ENCODE measurements around the gene PGRMC1.
"Not testable (repeated sequence)": the region's sequence is repeated elsewhere in the genome, so short reads cannot be mapped to it uniquely, and the experiment has no call there.

Gene PGRMC1

GRCh38 chrX:119210931-119211648, 25.0 kb upstream of the PGRMC1 start:
- not testable (repeated sequence) for H3K9me3 ChIP-seq (ENCODE audit: insufficient read depth, low read depth, low read length); H3K4me1 ChIP-seq (ENCODE audit: insufficient read depth, low read length); H3K27me3 ChIP-seq (ENCODE audit: insufficient read depth, low read length); H3K36me3 ChIP-seq (ENCODE audit: insufficient read depth, low read depth, low read length); H3K4me3 ChIP-seq (ENCODE audit: low read length); H3K9ac ChIP-seq (ENCODE audit: low read depth, low read length); H3K27ac ChIP-seq (ENCODE audit: low read length)

DNA sequence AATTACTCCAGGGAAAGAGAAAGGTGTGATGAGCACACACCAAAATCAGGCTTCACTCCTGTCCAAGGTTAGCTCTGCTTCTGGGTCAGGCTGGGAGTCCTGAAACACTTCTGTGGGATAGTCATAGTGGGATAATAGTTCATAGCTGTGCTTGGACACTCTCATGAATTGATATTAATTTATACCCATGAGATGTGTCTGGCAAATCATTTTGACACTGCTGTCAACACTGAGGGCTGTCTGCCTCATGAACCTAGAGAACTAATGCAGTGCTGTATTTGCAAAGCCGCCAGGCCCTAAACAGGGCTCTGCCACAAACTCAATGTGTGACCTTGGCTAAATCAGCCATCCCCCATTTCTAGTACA, 24.5 kb upstream of the PGRMC1 start:
- H3K9me3 ChIP-seq (ENCODE audit: insufficient read depth, low read depth, low read length): no peaks in the 10 kb centered on the region
- H3K4me3 ChIP-seq (ENCODE audit: low read length): no peak overlapping the region
- H3K9ac ChIP-seq (ENCODE audit: low read depth, low read length): no peak overlapping the region
- no peaks in the 10 kb centered on the region for H3K4me1 ChIP-seq (ENCODE audit: insufficient read depth, low read length)
- H3K27ac ChIP-seq (ENCODE audit: low read length): no peak overlapping the region
- no peaks in the 10 kb centered on the region for H3K36me3 ChIP-seq (ENCODE audit: insufficient read depth, low read depth, low read length)
- no peaks in the 10 kb centered on the region for H3K27me3 ChIP-seq (ENCODE audit: insufficient read depth, low read length)

GRCh38 chrX:119218198-119218597, 17.9 kb upstream of the PGRMC1 start:
- H3K4me1 ChIP-seq (ENCODE audit: insufficient read depth, low read length): no peaks in the 10 kb centered on the region
- H3K9ac ChIP-seq (ENCODE audit: low read depth, low read length): no peak overlapping the region
- no peak overlapping the region for H3K4me3 ChIP-seq (ENCODE audit: low read length)
- no peaks in the 10 kb centered on the region for H3K36me3 ChIP-seq (ENCODE audit: insufficient read depth, low read depth, low read length)
- no peaks in the 10 kb centered on the region for H3K9me3 ChIP-seq (ENCODE audit: insufficient read depth, low read depth, low read length)
- H3K27ac ChIP-seq (ENCODE audit: low read length): no peak overlapping the region
- no peaks in the 10 kb centered on the region for H3K27me3 ChIP-seq (ENCODE audit: insufficient read depth, low read length)

DNA sequence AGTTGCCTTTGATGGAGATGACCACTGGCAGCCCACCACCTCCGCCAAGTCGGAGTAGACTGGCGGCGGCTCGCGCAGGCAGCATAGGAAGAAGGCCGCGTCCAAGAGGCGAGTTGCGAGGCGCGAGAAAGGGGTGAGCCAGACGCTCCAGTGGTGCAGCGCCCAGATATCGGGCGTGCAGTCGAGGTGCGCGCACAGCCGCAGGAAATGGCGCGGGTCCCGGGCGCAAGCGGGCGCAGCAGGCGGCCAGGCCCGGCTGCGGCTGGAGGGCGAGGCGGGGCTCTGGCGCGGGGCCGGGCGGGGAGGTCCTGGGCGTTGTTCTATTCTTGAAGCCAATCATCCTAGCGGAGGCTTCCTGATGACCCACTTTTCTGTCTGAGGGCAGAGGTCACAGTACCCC, 13.2 kb upstream of the PGRMC1 start:
- H3K4me3 ChIP-seq (ENCODE audit: low read length): no peak overlapping the region
- no peak overlapping the region for H3K27ac ChIP-seq (ENCODE audit: low read length)
- H3K9ac ChIP-seq (ENCODE audit: low read depth, low read length): no peak overlapping the region
- no peaks in the 10 kb centered on the region for H3K27me3 ChIP-seq (ENCODE audit: insufficient read depth, low read length)
- no peaks in the 10 kb centered on the region for H3K36me3 ChIP-seq (ENCODE audit: insufficient read depth, low read depth, low read length)
- H3K9me3 ChIP-seq (ENCODE audit: insufficient read depth, low read depth, low read length): no peaks in the 10 kb centered on the region
- H3K4me1 ChIP-seq (ENCODE audit: insufficient read depth, low read length): 0 out of 2 replicates have a peak, but pooled peaks cover 3% of the 10 kb centered on the region

DNA sequence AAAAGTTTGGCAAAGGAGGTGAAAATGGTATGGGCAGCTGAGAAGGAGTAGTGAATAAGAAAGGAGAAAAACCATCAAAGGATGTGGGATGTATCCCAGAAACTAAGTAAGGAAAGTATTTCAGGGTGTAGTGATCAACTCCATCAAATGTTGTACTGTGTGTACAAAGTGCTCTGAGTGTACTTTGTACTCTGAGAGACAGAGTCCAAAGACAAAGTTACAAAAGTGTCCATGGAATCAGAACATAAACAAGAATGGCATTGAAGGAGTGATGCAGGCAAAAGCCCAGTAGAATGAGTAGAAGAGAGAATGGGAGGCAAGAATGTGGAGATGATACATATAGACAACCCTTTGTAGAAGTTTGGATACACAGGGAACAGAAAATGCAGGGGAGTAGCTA, 12.3 kb upstream of the PGRMC1 start:
- no peaks in the 10 kb centered on the region for H3K27me3 ChIP-seq (ENCODE audit: insufficient read depth, low read length)
- H3K9ac ChIP-seq (ENCODE audit: low read depth, low read length): no peak overlapping the region
- H3K9me3 ChIP-seq (ENCODE audit: insufficient read depth, low read depth, low read length): no peaks in the 10 kb centered on the region
- H3K36me3 ChIP-seq (ENCODE audit: insufficient read depth, low read depth, low read length): no peaks in the 10 kb centered on the region
- no peak overlapping the region for H3K27ac ChIP-seq (ENCODE audit: low read length)
- no peak overlapping the region for H3K4me3 ChIP-seq (ENCODE audit: low read length)
- H3K4me1 ChIP-seq (ENCODE audit: insufficient read depth, low read length): 0 out of 2 replicates have a peak, but pooled peaks cover 3% of the 10 kb centered on the region

DNA sequence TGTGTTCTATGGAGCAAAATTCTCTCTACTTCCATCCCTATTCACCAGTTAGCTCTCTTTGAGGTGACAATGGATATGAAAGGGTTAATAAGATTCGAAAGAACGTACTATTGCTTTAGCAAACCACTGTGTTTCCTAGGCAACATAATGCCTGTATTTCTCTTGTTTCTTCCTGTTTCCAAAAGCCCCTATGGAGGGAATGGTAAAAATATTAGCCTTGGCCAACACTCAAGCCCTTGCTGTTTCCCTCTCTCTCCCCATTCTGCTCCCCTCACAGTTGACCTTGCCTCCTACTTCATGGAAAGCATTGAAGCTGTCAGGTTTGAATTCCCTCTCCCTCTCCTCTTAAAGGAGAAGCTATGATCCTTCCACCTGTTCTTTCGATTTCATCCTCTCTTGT, 9.6 kb upstream of the PGRMC1 start:
- Histone ChIP-seq H3K9ac (ENCODE audit: low read depth, low read length) (no peak overlapping the region), H3K9me3 (ENCODE audit: insufficient read depth, low read depth, low read length) (no peaks in the 10 kb centered on the region), H3K4me3 (ENCODE audit: low read length) (no peak overlapping the region), H3K27ac (ENCODE audit: low read length) (no peak overlapping the region), H3K4me1 (ENCODE audit: insufficient read depth, low read length) (0 out of 2 replicates have a peak, but pooled peaks cover 3% of the 10 kb centered on the region), H3K36me3 (ENCODE audit: insufficient read depth, low read depth, low read length) (no peaks in the 10 kb centered on the region), H3K27me3 (ENCODE audit: insufficient read depth, low read length) (no peaks in the 10 kb centered on the region)

GRCh38 chrX:119228512-119229252, 7.4 kb upstream of the PGRMC1 start:
- 0 out of 2 replicates have a peak, but pooled peaks cover 3% of the 10 kb centered on the region for H3K4me1 ChIP-seq (ENCODE audit: insufficient read depth, low read length)
- H3K27ac ChIP-seq (ENCODE audit: low read length): no peak overlapping the region
- no peaks in the 10 kb centered on the region for H3K27me3 ChIP-seq (ENCODE audit: insufficient read depth, low read length)
- H3K4me3 ChIP-seq (ENCODE audit: low read length): no peak overlapping the region
- H3K9me3 ChIP-seq (ENCODE audit: insufficient read depth, low read depth, low read length): no peaks in the 10 kb centered on the region
- no peak overlapping the region for H3K9ac ChIP-seq (ENCODE audit: low read depth, low read length)
- H3K36me3 ChIP-seq (ENCODE audit: insufficient read depth, low read depth, low read length): no peaks in the 10 kb centered on the region

- no peak overlapping the region for H3K4me3 ChIP-seq (ENCODE audit: low read length)
- H3K27ac ChIP-seq (ENCODE audit: low read length): no peak overlapping the region
- H3K9ac ChIP-seq (ENCODE audit: low read depth, low read length): no peak overlapping the region
Observed at GRCh38 chrX:119229253-119229615, 6.9 kb upstream of the PGRMC1 start.

DNA sequence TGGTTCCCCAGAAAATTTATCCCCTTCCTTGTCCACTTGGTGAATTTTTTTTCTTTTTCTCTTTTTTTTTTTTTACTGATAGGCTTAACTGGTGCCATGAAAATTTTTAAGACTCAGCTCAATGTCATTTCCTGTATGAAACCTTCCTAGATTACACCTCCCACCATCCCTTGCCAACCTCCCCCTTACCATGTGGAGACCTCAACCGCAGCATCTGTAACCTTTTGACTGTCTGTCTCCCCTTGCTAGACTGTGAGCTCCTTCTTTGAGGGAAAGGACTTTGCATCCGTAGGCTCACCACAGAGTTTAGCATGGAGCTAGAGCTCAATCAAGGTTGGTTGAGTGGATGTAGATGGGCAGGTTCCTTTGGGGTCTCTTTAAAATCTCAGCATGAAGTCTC, 5.2 kb upstream of the PGRMC1 start:
- H3K4me3 ChIP-seq (ENCODE audit: low read length): no peak overlapping the region
- no peak overlapping the region for H3K9ac ChIP-seq (ENCODE audit: low read depth, low read length)
- no peak overlapping the region for H3K27ac ChIP-seq (ENCODE audit: low read length)
- H3K27me3 ChIP-seq (ENCODE audit: insufficient read depth, low read length): no peaks in the 10 kb centered on the region
- H3K36me3 ChIP-seq (ENCODE audit: insufficient read depth, low read depth, low read length): no peaks in the 10 kb centered on the region
- no peaks in the 10 kb centered on the region for H3K9me3 ChIP-seq (ENCODE audit: insufficient read depth, low read depth, low read length)
- peaks cover 13% of the 10 kb centered on the region; the same call in 1 of the 2 replicates for H3K4me1 ChIP-seq (ENCODE audit: insufficient read depth, low read length)

More at GRCh38 chrX:119229253-119229615, 6.9 kb upstream of the PGRMC1 start:
- peaks cover 7% of the 10 kb centered on the region; the same call in 1 of the 2 replicates for H3K4me1 ChIP-seq (ENCODE audit: insufficient read depth, low read length)
- H3K27me3 ChIP-seq (ENCODE audit: insufficient read depth, low read length): no peaks in the 10 kb centered on the region
- H3K9me3 ChIP-seq (ENCODE audit: insufficient read depth, low read depth, low read length): no peaks in the 10 kb centered on the region
- no peaks in the 10 kb centered on the region for H3K36me3 ChIP-seq (ENCODE audit: insufficient read depth, low read depth, low read length)

- no peak overlapping the region for H3K4me3 ChIP-seq (ENCODE audit: low read length)
- no peaks in the 10 kb centered on the region for H3K27me3 ChIP-seq (ENCODE audit: insufficient read depth, low read length)
- no peaks in the 10 kb centered on the region for H3K36me3 ChIP-seq (ENCODE audit: insufficient read depth, low read depth, low read length)
- peaks cover 11% of the 10 kb centered on the region; the same call in 1 of the 2 replicates for H3K4me1 ChIP-seq (ENCODE audit: insufficient read depth, low read length)
- H3K9ac ChIP-seq (ENCODE audit: low read depth, low read length): no peak overlapping the region
- no peak overlapping the region for H3K27ac ChIP-seq (ENCODE audit: low read length)
- H3K9me3 ChIP-seq (ENCODE audit: insufficient read depth, low read depth, low read length): no peaks in the 10 kb centered on the region
Observed at GRCh38 chrX:119231936-119232445, 4.1 kb upstream of the PGRMC1 start.

DNA sequence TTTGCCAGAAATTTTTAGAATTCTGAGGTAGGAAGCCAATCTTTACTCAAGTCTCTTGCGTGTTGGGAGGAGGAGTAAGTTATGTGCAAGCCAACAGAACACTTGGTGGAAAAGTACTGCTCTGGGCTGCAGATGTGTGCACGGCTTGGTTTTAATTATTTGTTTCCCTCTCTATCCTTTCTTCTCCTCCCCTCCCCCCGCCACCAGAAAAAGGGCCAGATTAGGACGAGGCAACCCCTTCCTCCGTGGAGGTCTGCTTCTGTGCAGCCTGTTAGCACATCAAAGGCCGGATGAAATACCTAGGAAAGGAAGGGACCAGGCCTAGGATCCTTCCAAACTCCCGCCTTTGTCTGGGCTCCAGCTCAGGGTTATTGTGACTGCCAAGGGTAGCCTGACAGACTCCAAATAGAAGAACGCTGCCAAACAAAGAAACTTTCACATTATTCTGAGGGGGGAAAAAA, 1.0 kb upstream of the PGRMC1 start:
- H3K4me3 ChIP-seq (ENCODE audit: low read length): peak overlapping the region; percentile 64
- no peaks in the 10 kb centered on the region for H3K27me3 ChIP-seq (ENCODE audit: insufficient read depth, low read length)
- peaks cover 11% of the 10 kb centered on the region; the same call in 1 of the 2 replicates for H3K4me1 ChIP-seq (ENCODE audit: insufficient read depth, low read length)
- peak overlapping the region; percentile 90 for H3K27ac ChIP-seq (ENCODE audit: low read length)
- H3K9ac ChIP-seq (ENCODE audit: low read depth, low read length): peak overlapping the region; percentile 92
- H3K36me3 ChIP-seq (ENCODE audit: insufficient read depth, low read depth, low read length): peaks cover 16% of the 10 kb centered on the region
- H3K9me3 ChIP-seq (ENCODE audit: insufficient read depth, low read depth, low read length): no peaks in the 10 kb centered on the region
